Osteocyte (in vitro differentiated cells): ENCODE measurements around the gene KIF11. TPM values are rescaled to one million over a fixed set of nuclear protein-coding genes. Genes with fewer than 3 reads are reported as not detected.
A peak's percentile ranks its signal among the peaks of the same experiment; 100 is the strongest.

Source experiments
- DNase-seq: peaks from one replicate; pipeline ENCODE4 v3.0.0; 2021; ENCODE audit warnings: mixed read lengths; ENCODE audit not compliant: unreplicated experiment; ENCODE audit errors: extremely low spot score
- H3K27ac Mint-ChIP-seq: one replicate; pipeline ENCODE4 v1.8.0; 2021; ENCODE audit warnings: mild to moderate bottlenecking, mixed read lengths; ENCODE audit not compliant: unreplicated experiment
- H3K27me3 Mint-ChIP-seq: one replicate; pipeline ENCODE4 v1.8.0; 2021; ENCODE audit warnings: mixed read lengths; ENCODE audit not compliant: unreplicated experiment
- H3K36me3 Mint-ChIP-seq: one replicate; pipeline ENCODE4 v1.8.0; 2021; ENCODE audit warnings: mixed read lengths; ENCODE audit not compliant: unreplicated experiment
- H3K4me1 Mint-ChIP-seq: one replicate; pipeline ENCODE4 v1.8.0; 2021; ENCODE audit warnings: mixed read lengths; ENCODE audit not compliant: unreplicated experiment
- H3K4me3 Mint-ChIP-seq: one replicate; pipeline ENCODE4 v1.8.0; 2021; ENCODE audit warnings: mild to moderate bottlenecking, moderate library complexity, mixed read lengths; ENCODE audit not compliant: unreplicated experiment
- H3K9me3 Mint-ChIP-seq: one replicate; pipeline ENCODE4 v1.8.0; 2021; ENCODE audit warnings: mixed read lengths; ENCODE audit not compliant: unreplicated experiment
- long read RNA-seq: library from polyadenylated mRNA; unstranded; transcript quantifications from one replicate; pipeline ENCODE4 v2.0.0, GENCODE V29; 2021
- total RNA-seq: library from RNA; stranded (reverse); gene quantifications from 2 replicates; pipeline ENCODE4 v1.2.1, GENCODE V29; 2021
- TF ChIP-seq, protein P1 (sequence below): fragments of 200-600 bp; sonication (generic); IDR thresholded peaks from 2 replicates; pipeline ENCODE4 v1.5.0; 2021; ENCODE audit warnings: antibody characterized with exemption, mild to moderate bottlenecking, moderate library complexity

Gene KIF11
- 9.0 and 9.2 TPM in 2 replicates for total RNA-seq
- long read RNA-seq, full-length matches to known transcripts: 18 of 44 reads
- long read RNA-seq, partial matches to known transcripts: 23 of 44 reads
- long read RNA-seq, other reads (novel, unspliced or antisense): 3 of 44 reads

DNA sequence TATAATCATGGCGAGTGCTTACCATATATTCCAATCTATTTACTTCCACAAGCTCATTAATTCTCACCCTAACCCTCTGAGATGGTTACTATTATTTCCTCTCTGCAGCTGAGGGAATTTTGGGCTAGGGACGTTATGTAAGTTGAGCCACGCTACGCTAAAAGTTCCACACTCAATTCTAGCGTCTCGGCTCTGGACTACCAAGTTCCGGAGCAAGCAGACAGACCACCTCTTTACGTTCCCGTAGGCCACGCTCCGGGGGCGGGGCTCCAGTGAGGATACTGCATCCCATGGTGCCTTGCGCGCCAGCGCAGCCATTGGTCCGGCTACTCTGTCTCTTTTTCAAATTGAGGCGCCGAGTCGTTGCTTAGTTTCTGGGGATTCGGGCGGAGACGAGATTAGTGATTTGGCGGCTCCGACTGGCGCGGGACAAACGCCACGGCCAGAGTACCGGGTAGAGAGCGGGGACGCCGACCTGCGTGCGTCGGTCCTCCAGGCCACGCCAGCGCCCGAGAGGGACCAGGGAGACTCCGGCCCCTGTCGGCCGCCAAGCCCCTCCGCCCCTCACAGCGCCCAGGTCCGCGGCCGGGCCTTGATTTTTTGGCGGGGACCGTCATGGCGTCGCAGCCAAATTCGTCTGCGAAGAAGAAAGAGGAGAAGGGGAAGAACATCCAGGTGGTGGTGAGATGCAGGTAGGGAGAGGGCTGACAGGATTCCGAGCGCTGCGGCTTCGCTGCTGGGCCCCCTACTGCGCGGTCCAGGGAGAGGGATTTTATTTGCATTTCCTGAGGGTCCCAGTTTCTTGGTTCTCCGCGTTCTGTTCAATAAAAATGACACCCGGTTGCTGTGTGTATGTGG is at the start of gene KIF11:
KIF11 (plus strand) TSS at position 370 of the 858 bp plus-strand sequence; CDS start at position 616, 246 bp downstream.
- peaks cover 2% of the 10 kb centered on the region for H3K9me3 Mint-ChIP-seq
- peak within 1 kb of the TSS; percentile 88 for H3K4me3 Mint-ChIP-seq
- DNase-seq: peak; percentile 98
- H3K27me3 Mint-ChIP-seq: no peaks in the 10 kb centered on the region
- H3K36me3 Mint-ChIP-seq: no peaks in the 10 kb centered on the region
- H3K27ac Mint-ChIP-seq: peak within 1 kb of the TSS; percentile 97
- peaks cover 57% of the 10 kb centered on the region for H3K4me1 Mint-ChIP-seq
- TF ChIP-seq, protein P1, sequence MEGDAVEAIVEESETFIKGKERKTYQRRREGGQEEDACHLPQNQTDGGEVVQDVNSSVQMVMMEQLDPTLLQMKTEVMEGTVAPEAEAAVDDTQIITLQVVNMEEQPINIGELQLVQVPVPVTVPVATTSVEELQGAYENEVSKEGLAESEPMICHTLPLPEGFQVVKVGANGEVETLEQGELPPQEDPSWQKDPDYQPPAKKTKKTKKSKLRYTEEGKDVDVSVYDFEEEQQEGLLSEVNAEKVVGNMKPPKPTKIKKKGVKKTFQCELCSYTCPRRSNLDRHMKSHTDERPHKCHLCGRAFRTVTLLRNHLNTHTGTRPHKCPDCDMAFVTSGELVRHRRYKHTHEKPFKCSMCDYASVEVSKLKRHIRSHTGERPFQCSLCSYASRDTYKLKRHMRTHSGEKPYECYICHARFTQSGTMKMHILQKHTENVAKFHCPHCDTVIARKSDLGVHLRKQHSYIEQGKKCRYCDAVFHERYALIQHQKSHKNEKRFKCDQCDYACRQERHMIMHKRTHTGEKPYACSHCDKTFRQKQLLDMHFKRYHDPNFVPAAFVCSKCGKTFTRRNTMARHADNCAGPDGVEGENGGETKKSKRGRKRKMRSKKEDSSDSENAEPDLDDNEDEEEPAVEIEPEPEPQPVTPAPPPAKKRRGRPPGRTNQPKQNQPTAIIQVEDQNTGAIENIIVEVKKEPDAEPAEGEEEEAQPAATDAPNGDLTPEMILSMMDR: peak; percentile 12

DNA sequence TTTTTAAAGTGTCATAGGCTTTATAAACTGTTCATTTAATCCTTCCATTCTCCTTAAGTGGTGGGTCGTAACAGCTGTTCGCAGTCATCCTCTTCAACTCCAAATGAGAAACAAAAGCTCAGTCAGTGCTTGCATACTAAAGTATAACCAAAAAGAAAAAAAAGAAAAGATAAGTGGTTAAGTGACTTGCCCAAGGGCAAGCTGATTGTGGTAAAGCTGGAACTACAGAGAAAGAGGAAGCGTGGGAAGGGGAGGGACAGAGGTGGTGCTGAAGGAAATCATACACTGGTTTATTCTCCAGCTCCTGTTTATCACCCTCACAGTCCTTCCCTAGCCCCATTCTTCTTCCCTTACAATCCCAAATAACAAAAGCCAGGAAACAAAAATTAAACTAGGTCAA is 48.6 kb upstream of the KIF11 start:
- Mint-ChIP-seq H3K27me3 (no peaks in the 10 kb centered on the region), H3K4me1 (peaks cover 9% of the 10 kb centered on the region), H3K36me3 (peaks cover 3% of the 10 kb centered on the region), H3K27ac (no peak overlapping the region), H3K4me3 (no peak overlapping the region), H3K9me3 (no peaks in the 10 kb centered on the region)
- DNase-seq: no peak
- TF ChIP-seq, protein P1: no peak

DNA sequence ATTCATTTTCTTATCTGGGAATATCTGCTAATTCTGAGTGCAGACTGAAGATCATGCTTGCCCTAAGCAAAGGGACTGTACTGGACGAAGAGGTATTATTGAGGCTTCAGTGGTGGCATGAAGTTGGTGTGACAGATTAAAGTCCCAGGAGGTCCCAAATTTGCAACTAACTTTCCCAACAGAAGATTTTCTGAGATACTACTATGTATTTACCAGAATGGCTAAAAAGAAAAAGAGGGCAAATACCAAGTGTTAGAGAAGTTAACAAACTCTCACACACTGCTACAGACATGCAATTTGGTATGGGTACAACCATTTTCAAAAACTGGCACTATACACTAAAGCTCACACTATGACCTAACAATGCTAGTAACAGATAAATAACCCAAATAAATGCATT is 47.4 kb upstream of the KIF11 start:
- Mint-ChIP-seq H3K27ac (no peak overlapping the region), H3K9me3 (no peaks in the 10 kb centered on the region), H3K27me3 (no peaks in the 10 kb centered on the region), H3K4me3 (no peak overlapping the region), H3K36me3 (peaks cover 4% of the 10 kb centered on the region), H3K4me1 (peaks cover 9% of the 10 kb centered on the region)
- DNase-seq: no peak
- TF ChIP-seq, protein P1: no peak

DNA sequence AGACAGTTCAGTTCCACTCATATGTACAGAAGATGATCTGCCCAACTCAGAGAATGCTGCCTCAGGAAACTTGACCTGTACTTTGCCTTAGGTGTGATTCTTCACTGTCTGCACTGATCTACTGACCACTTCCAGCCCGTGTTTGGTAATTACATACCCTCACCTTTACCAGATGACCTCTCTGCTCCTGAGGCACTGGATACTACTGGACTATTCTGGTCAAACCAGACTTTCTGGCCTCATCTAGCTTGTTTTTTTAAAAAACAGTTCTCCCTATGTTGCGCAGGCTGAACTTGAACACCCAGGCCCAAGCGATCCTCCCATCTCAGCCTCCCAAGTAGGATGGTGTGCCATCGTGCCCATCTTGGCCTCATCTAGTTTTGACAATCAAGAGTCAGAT is 45.3 kb upstream of the KIF11 start:
- Mint-ChIP-seq H3K4me3 (no peak overlapping the region), H3K27ac (no peak overlapping the region), H3K4me1 (peaks cover 9% of the 10 kb centered on the region), H3K36me3 (peaks cover 12% of the 10 kb centered on the region), H3K9me3 (no peaks in the 10 kb centered on the region), H3K27me3 (no peaks in the 10 kb centered on the region)
- TF ChIP-seq, protein P1: no peak
- DNase-seq: no peak

DNA sequence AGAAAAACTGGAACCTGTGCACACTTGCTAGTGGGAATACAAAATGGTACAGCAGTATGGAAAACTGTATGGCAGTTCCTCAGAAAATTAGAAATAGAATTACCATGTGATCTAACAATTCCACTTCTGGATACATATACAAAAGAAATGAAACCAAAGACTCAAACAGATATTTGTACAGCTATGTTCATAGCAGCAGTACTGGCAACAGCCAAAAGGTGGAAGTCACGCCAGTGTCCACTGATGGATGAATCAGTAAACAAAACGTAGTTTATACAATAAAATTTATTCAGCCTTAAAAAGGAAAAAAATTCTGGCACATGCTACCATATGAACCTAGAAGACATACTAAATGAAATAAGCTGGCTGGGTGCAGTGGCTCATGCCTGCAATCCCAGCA is 42.0 kb upstream of the KIF11 start:
- Mint-ChIP-seq H3K36me3 (peaks cover 35% of the 10 kb centered on the region), H3K9me3 (peaks cover 10% of the 10 kb centered on the region), H3K4me1 (no peaks in the 10 kb centered on the region), H3K27me3 (no peaks in the 10 kb centered on the region), H3K4me3 (no peak overlapping the region), H3K27ac (no peak overlapping the region)
- TF ChIP-seq, protein P1: no peak
- DNase-seq: no peak
